ENCODE data around the gene MOBP.

Gene MOBP

DNA sequence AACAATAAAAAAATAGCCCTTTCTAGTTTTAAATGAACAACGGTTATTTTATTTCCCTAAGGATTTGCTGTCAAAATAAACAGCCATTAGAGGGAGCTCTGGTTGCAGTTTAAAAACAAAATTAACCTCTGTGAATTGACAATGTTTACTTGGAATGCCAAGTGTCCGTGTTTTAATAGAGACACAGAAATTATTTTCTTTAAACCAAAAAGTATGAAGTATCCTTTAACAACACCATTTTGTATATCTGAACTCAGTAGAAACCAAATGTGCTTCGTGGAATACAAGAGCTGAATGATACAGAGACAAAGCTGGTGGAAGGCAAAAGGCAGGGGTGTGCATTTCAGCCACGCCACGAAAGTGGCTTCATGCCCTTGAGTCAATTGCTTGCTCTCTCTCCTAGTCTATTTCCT is 74.4 kb downstream of the MOBP start:
- DNase-seq (ENCODE audit: low read depth): no peak
- H3K4me3 ChIP-seq (ENCODE audit: control insufficient read depth, low read depth, low read length): no peak overlapping the region
- TF ChIP-seq, protein P1, sequence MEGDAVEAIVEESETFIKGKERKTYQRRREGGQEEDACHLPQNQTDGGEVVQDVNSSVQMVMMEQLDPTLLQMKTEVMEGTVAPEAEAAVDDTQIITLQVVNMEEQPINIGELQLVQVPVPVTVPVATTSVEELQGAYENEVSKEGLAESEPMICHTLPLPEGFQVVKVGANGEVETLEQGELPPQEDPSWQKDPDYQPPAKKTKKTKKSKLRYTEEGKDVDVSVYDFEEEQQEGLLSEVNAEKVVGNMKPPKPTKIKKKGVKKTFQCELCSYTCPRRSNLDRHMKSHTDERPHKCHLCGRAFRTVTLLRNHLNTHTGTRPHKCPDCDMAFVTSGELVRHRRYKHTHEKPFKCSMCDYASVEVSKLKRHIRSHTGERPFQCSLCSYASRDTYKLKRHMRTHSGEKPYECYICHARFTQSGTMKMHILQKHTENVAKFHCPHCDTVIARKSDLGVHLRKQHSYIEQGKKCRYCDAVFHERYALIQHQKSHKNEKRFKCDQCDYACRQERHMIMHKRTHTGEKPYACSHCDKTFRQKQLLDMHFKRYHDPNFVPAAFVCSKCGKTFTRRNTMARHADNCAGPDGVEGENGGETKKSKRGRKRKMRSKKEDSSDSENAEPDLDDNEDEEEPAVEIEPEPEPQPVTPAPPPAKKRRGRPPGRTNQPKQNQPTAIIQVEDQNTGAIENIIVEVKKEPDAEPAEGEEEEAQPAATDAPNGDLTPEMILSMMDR (IDR thresholded peaks at IDR 0.05; ENCODE audit: control insufficient read depth, insufficient read depth, low read depth, low read length, missing control alignments): peak; percentile 54

DNA sequence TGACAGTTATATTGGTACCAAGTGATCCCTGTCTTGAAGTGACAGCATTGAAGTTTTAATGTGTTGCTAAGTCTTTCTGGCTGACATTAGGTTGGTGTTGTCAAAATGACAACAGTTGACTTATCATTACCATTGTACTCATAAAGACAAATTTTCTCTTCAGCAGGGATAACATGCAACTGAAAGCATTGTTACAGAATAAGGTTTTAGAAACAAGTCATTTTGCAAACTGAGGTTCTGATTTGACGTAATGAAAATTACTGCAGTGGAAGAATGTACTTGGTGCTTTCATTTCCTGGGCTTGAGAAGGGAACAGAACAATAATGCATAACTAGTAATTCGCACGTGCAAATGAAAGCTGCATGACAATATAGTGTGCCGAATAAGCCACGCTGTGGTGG is 75.1 kb downstream of the MOBP start:
- H3K4me3 ChIP-seq (ENCODE audit: control insufficient read depth, low read depth, low read length): no peak overlapping the region
- DNase-seq (ENCODE audit: low read depth): no peak
- TF ChIP-seq, protein P1 (IDR thresholded peaks at IDR 0.05; ENCODE audit: control insufficient read depth, insufficient read depth, low read depth, low read length, missing control alignments): no peak

DNA sequence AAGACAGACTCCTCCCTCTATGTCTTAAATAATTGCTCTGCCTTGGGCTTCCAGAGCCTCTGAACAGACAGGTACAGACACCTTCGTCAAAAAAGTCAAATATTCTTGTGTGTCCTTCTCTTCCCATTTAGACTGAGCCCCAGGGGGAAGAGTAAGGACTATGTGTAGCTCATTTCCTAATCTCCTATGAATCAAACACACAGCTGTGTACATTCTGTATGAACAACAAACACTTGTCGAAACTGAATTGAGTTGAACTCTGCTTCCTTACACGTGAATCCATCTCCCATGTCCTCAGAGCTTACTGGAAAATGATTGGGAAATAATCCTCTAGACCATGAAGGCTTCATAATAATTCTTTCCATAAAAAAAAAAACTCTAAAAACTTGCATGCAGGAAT is 80.8 kb downstream of the MOBP start:
- no peak overlapping the region for H3K4me3 ChIP-seq (ENCODE audit: control insufficient read depth, low read depth, low read length)
- DNase-seq (ENCODE audit: low read depth): no peak
- TF ChIP-seq, protein P1 (IDR thresholded peaks at IDR 0.05; ENCODE audit: control insufficient read depth, insufficient read depth, low read depth, low read length, missing control alignments): no peak

DNA sequence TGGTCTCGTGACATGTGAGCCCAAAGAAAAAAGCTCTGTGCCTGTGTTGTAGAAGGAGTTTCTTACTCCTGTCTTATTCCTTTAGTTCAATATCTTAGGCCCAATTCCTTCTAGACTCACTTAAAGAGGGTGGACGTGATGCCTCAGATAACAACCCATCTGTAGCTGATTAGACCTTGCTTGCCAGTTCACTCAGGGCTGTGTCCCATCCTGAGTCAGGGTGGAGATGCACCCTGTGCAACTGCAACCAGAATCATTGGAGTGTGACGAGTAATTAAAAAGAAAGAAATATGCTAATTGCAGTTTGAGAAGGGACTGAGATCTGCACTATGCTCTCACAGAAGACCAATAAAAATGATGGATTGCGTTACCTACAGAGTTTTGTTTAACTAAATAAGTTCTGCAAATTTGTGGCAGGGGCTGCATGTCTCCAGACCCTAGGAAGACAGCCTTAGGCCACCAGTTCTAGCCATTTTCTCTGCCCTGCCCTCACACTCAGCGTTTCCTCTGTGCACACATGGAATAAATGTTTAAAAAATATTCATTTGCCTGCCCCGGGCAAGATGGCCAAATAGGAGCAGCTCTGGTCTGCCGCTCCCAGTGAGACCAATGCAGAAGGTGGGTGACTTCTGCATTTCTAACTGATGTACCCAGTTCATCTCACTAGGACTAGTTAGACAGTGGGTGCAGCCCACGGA is 83.0 kb downstream of the MOBP start:
- H3K4me3 ChIP-seq (ENCODE audit: control insufficient read depth, low read depth, low read length): no peak overlapping the region
- no peak for DNase-seq (ENCODE audit: low read depth)
- TF ChIP-seq, protein P1 (IDR thresholded peaks at IDR 0.05; ENCODE audit: control insufficient read depth, insufficient read depth, low read depth, low read length, missing control alignments): no peak
